ACC112 (cell line): Measurements from ENCODE around the gene SLC6A9.

Experiments used
- H2AFZ ChIP-seq: fragments of 200-600 bp; sonication (generic); one replicate; pipeline ENCODE4 v1.6.0; 2017; ENCODE audit warnings: antibody characterized with exemption, low read length; ENCODE audit not compliant: unreplicated experiment
- H3K27ac ChIP-seq: fragments of 200-600 bp; sonication (generic); 2 replicates; pipeline ENCODE4 v1.5.1; 2014; ENCODE audit warnings: low read depth, mild to moderate bottlenecking, antibody characterized with exemption, low read length, moderate library complexity
- H3K27me3 ChIP-seq: fragments of 200-600 bp; sonication (generic); 2 replicates; pipeline ENCODE4 v1.6.1; 2014; ENCODE audit warnings: mild to moderate bottlenecking, antibody characterized with exemption, low read length, moderate library complexity, mixed read lengths; ENCODE audit not compliant: insufficient read depth
- H3K36me3 ChIP-seq: fragments of 200-600 bp; sonication (generic); 2 replicates; pipeline ENCODE4 v1.6.1; 2016; ENCODE audit warnings: mild to moderate bottlenecking, antibody characterized with exemption, low read length, moderate library complexity, mixed read lengths; ENCODE audit not compliant: insufficient read depth
- H3K4me1 ChIP-seq: fragments of 200-600 bp; sonication (generic); one replicate; pipeline ENCODE4 v1.6.1; 2016; ENCODE audit warnings: low read length, mixed read lengths; ENCODE audit not compliant: insufficient read depth, unreplicated experiment, control insufficient read depth
- H3K4me3 ChIP-seq: fragments of 200-600 bp; sonication (generic); 2 replicates; pipeline ENCODE4 v1.5.1; 2014; ENCODE audit warnings: mild to moderate bottlenecking, low read depth, low read length
- H3K79me2 ChIP-seq: fragments of 200-600 bp; sonication (generic); one replicate; pipeline ENCODE4 v1.6.0; 2016; ENCODE audit warnings: low read length; ENCODE audit not compliant: control insufficient read depth, unreplicated experiment, insufficient read depth

SLC6A9 gene

DNA sequence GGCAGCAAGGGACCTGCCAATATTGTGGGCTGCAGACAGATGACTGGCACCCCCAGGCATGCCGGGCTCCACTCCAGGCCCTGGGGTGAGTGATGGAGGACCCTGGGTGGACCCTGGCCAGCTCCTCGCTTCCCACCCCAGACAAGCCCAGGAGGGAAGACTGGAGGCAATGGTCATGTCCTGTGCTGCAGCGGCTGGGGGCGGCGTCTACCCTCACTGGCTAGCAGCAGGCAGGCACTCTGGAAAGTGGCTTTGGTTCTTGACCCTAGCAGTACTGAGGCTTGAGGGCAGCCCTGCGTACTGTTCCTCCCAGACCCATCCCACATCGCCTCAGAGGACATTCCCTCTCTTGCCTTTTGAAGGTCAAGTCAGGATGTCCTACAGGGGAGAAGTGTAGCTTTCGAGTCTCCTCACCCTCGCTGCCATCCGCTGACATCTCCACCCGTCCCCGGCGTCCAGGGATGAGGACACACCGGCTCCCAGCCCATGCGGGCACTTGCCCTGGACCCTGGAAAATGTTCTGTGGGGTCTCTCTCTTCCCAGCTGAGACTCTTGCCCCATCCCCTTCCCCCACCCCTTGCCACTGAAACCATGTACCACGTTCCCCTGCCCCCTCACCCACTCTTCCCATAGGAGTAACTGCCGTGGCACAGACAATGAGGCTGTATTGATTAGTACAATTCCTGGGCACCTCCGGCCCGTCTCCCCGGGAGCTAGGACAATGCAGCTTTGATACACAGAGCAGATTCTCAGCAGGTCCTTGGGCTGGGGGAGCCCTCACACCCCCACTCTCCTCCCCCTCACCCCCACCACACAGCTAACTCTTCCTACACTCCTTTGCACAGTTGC, 15.0 kb downstream of the SLC6A9 start:
- H3K27me3 ChIP-seq, result no peaks in the 10 kb centered on the region
- H3K4me3 ChIP-seq, result no peak overlapping the region
- no peaks in the 10 kb centered on the region for H3K79me2 ChIP-seq
- peaks cover 2% of the 10 kb centered on the region for H3K4me1 ChIP-seq
- no peaks in the 10 kb centered on the region for H3K36me3 ChIP-seq
- H2AFZ ChIP-seq, result no peak overlapping the region
- H3K27ac ChIP-seq, result no peak overlapping the region

DNA sequence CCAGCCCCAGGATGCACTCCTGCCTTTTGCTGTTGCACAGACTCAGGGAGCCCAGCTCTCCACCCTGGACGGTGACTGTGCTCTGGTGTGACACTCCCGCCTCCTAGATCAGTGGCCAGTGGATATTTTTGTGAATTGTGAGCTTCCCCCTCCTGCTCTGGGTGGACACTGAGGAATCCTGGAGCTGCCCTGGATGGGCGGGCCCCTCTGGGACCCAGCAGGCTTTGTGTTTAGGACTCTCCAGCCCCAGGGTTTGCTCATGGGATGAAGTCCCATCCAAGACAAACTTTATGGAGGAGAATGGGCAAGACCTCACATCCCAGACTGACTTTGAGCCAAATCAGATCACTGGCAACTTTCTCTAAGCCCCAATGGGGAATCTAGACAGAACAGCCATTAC, 16.1 kb downstream of the SLC6A9 start:
- H2AFZ ChIP-seq, result no peak overlapping the region
- no peak overlapping the region for H3K4me3 ChIP-seq
- H3K79me2 ChIP-seq, result no peaks in the 10 kb centered on the region
- peaks cover 2% of the 10 kb centered on the region for H3K4me1 ChIP-seq
- H3K27me3 ChIP-seq, result no peaks in the 10 kb centered on the region
- no peaks in the 10 kb centered on the region for H3K36me3 ChIP-seq
- H3K27ac ChIP-seq, result no peak overlapping the region

DNA sequence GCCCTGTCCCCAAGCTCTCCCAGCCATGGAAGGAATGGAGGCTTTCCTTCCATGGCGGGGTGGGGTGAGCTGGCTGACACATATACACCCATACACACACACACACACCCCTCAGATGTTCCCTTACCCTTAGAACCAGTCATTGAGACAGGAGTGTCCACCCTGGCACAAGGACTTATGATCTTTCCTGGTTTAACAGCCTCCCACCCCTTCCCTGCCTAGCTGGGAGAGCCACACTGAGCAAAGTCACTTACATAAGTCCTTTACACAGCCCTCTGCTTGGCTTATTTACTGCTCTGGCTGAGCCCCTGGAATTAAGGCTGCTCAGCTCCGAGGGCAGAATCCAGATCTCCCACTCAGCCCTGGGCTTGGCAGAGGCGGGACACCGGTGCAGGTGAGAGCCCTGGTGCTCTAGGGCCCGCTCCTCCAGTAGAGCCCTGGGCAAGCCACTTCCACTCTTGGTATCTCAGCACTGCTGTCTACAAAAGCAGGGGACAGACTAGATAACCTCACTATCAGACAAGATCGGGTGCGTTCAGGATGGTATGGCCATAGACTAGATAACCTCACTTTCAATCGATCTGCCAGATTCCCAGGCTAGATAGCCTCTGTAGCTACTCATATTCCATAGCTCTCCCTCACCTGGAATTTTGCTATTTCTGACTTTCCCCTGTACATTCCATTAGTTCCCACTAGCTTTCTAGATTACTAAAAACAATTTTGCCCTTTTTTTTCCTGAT, 16.7 kb downstream of the SLC6A9 start:
- H2AFZ ChIP-seq, result no peak overlapping the region
- H3K4me1 ChIP-seq, result peaks cover 2% of the 10 kb centered on the region
- no peaks in the 10 kb centered on the region for H3K27me3 ChIP-seq
- H3K27ac ChIP-seq, result no peak overlapping the region
- no peaks in the 10 kb centered on the region for H3K36me3 ChIP-seq
- H3K79me2 ChIP-seq, result no peaks in the 10 kb centered on the region
- H3K4me3 ChIP-seq, result no peak overlapping the region

DNA sequence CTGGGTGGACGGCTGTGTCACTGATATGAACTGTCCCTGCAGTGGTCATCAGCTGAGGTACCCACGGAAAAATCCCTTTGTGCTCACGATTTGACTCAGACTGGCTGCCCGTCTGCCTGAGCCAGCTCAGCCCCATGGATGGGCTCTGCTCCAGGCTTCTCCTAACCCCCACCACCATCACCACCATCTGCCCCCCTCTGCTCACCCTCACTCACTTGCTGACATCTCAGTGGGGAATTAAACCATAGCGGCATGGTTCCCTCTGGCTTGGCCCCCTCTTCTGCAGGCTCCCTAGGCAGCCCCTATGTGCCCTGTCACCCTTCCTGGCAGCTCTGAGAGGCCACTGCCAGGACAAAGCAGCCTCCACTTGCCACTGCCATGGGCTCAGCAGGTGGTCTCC, 17.3 kb downstream of the SLC6A9 start:
- Histone ChIP-seq H3K4me1 (peaks cover 2% of the 10 kb centered on the region), H3K27me3 (no peaks in the 10 kb centered on the region), H3K36me3 (no peaks in the 10 kb centered on the region), H3K27ac (no peak overlapping the region), H3K79me2 (no peaks in the 10 kb centered on the region), H2AFZ (no peak overlapping the region), H3K4me3 (no peak overlapping the region)

DNA sequence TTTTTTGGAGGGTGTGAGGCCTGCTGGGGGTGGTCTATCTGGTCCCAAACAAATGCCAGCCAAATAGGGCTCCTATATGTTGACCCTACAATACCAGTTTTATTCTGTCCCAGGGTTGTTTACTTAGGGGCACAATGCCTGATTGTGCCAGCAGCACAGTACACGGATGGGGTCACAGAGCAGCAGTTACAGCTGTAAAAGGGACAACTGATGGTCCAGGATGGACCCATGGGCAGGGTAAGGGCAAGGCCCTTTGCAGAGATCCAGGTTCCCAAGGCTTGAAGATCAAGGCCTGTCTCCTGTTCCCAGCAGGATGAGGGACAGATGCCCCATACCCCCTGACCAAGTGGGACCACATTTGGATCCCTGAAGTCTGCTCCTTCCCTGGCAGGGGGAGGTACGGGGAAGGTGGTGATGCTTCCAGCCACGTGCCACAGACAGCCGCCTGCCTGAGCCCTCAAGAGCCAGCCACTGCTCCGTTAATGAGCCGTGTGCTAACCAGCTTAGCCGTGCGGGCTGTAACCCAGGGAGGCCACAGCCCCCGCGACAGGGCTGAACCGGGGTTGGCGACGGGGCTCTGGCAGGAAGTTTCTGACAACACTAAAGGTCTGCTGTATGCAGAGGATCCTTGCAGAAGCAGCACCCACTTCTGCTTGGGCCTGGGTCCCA, 18.2 kb downstream of the SLC6A9 start:
- Histone ChIP-seq H3K79me2 (no peaks in the 10 kb centered on the region), H3K36me3 (no peaks in the 10 kb centered on the region), H3K4me1 (peaks cover 2% of the 10 kb centered on the region), H3K27ac (no peak overlapping the region), H2AFZ (no peak overlapping the region), H3K4me3 (no peak overlapping the region), H3K27me3 (no peaks in the 10 kb centered on the region)

DNA sequence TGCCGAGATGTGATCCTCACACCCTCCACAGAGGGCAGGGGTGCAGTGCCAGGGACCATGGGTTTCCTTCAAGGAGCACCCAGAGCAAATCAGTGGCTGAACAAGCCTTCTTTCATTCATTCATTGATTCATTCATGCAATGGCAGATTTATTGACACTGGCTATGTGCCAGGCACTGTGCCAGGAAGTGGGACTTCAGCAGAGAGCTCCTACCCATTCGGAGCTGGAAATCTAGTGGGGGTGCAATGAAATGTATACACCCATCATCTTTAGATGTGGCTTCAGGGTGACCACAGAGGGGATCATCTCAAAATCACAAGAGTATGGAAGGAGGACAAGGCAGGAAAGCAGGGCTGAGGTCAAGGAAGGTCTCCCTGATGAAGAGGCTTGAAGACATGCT, 18.9 kb downstream of the SLC6A9 start:
- peaks cover 2% of the 10 kb centered on the region for H3K4me1 ChIP-seq
- no peaks in the 10 kb centered on the region for H3K27me3 ChIP-seq
- no peak overlapping the region for H2AFZ ChIP-seq
- no peak overlapping the region for H3K27ac ChIP-seq
- H3K79me2 ChIP-seq, result no peaks in the 10 kb centered on the region
- H3K4me3 ChIP-seq, result no peak overlapping the region
- H3K36me3 ChIP-seq, result no peaks in the 10 kb centered on the region

DNA sequence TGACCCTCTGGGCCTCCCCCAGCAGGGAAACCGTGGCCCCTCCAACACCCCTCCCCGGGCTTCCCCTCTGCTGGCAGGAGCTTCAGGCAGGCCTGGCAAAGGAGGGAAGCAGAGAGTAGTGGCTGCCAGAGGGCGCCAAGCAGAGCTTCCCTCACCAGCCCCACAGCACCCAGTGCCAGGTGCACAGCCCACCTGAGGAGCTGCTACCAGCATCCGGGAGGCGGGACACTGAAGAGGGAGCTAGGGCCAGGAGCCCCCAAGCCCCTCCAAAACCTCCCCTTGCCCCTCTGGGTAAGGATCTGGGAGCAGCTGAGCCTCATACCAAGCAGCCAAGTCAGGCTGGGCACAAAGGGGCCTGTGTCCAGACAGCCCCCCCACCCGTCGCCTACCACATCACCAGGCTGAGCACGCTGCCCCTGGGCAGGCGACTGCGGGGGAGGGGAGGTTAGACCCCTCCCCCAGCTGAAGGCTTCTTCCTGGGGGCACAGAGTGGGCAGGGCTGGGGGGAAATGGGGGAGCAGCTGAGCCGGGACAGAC, 20.3 kb downstream of the SLC6A9 start:
- no peak overlapping the region for H3K4me3 ChIP-seq
- peaks cover 3% of the 10 kb centered on the region for H3K4me1 ChIP-seq
- no peak overlapping the region for H2AFZ ChIP-seq

DNA sequence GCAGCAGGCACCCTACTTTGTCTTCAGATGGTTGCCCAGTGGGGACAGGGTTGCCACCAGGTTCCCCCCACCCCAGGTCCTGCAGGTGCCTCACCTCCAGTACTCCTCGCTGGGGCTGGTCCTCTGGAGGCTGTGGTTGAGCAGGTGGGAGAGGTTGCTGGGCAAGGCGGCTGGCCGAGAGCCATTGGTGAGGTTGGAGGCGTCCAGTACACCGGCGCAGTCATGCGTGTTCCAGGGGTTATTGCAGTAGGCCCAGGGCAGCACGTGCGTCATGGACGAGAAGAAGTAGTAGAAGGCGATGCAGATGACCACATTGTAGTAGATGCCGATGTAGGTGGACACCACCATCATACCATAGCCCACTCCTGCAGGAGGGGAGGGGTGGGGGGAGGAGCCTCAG, 23.0 kb downstream of the SLC6A9 start:
- Histone ChIP-seq H3K36me3 (no peaks in the 10 kb centered on the region), H3K79me2 (no peaks in the 10 kb centered on the region), H3K27ac (no peak overlapping the region), H3K4me3 (no peak overlapping the region), H2AFZ (no peak overlapping the region), H3K4me1 (peaks cover 3% of the 10 kb centered on the region), H3K27me3 (no peaks in the 10 kb centered on the region)

More for the DNA sequence above, 20.3 kb downstream of the SLC6A9 start:
- Histone ChIP-seq H3K79me2 (no peaks in the 10 kb centered on the region), H3K27me3 (no peaks in the 10 kb centered on the region), H3K36me3 (no peaks in the 10 kb centered on the region), H3K27ac (no peak overlapping the region)

DNA sequence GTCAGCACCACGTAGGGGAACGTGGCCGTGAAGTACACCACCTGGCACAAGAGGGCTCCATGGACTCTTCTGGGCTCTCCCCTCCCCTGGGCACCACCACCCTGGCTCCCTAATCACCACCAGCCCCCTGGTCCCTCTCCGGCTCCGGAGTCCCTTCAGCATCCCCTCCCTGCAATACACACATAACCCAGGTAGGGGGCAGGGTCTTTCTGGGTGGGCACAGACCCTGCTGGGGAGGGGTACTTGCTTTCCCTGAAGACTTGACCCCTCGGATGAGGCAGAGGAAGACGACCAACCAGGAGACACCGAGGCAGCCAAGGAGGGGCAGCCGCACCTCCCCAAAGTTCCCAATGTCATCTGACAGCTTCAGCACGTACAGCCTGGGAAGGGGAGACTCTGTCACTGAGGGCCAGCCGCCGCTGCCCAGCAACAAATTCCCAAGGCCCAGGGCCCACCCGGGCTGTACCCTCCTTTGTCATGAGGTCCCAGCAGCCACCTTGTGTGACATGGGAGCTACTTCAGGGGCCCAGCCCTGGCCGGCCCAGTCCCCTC, 28.6 kb downstream of the SLC6A9 start:
- H3K27ac ChIP-seq, result no peak overlapping the region
- H3K4me3 ChIP-seq, result no peak overlapping the region
- H3K4me1 ChIP-seq, result peaks cover 3% of the 10 kb centered on the region
- H3K27me3 ChIP-seq, result no peaks in the 10 kb centered on the region
- H3K79me2 ChIP-seq, result no peaks in the 10 kb centered on the region
- H3K36me3 ChIP-seq, result no peaks in the 10 kb centered on the region
- H2AFZ ChIP-seq, result no peak overlapping the region

DNA sequence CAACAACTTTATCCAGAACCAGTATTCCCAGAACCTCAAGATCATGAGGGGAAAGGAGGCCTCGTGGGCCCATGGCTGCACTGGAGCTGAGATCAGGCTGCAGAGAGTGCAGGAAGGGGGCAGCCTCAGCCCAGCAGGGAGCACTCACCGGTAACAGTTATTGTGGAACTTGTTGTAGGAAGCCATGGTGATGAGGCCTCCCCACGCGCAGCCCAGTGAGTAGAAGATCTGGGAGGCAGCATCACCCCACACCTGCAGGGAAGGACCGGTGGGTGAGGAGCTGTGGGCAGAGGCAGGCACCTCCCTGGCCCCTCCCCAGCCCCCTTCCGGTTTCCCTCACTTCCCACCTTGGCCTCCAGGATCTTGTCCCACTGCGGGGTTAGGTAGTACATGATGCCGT, 29.1 kb downstream of the SLC6A9 start:
- H3K36me3 ChIP-seq, result no peaks in the 10 kb centered on the region
- H3K79me2 ChIP-seq, result no peaks in the 10 kb centered on the region
- H2AFZ ChIP-seq, result no peak overlapping the region
- no peak overlapping the region for H3K27ac ChIP-seq
- peaks cover 3% of the 10 kb centered on the region for H3K4me1 ChIP-seq
- no peak overlapping the region for H3K4me3 ChIP-seq
- no peaks in the 10 kb centered on the region for H3K27me3 ChIP-seq
